GM12878 (cell line): ENCODE measurements around the gene ZNF296. TPM values are rescaled to one million over a fixed set of nuclear protein-coding genes. Genes with fewer than 3 reads are reported as not detected.
A peak's percentile ranks its signal among the peaks of the same experiment; 100 is the strongest.

ENCODE experiments used
- ATAC-seq: fragments of 200-7000 bp; cut with Tn5 transposase; 3 replicates; pipeline ENCODE4 v1.9.1; 2020; ENCODE audit warnings: mild to moderate bottlenecking, moderate library complexity
- BruUV-seq: library from RNA; stranded (reverse); fragments of 400-500 nt; replicated peaks from 2 replicates; lab custom pipeline; 2021; lab: Mats Ljungman, UMichigan
- CTCF ChIA-PET: fragments of 300-600 bp; sonication (Branson Sonifier 250); formaldehyde crosslinking; extraction: SDS; loops from one replicate; lab custom pipeline; 2021; ENCODE audit warnings: inconsistent platforms; lab: Yijun Ruan, JAX
- POLR2A ChIA-PET: fragments of 350-600 bp; formaldehyde crosslinking; extraction: SDS; loops from one replicate; lab custom pipeline; 2021; ENCODE audit warnings: inconsistent platforms; lab: Charles Lee
- RAD21 ChIA-PET: fragments of 300-600 bp; sonication (Branson Sonifier 250); formaldehyde crosslinking; loops from one replicate; lab custom pipeline; 2023; ENCODE audit warnings: antibody characterized with exemption; ENCODE audit not compliant: unreplicated experiment; lab: Charles Lee
- SMC1A ChIA-PET: fragments of 300-600 bp; sonication (Branson Sonifier 250); formaldehyde crosslinking; loops from one replicate; lab custom pipeline; 2023; ENCODE audit not compliant: unreplicated experiment, uncharacterized antibody; lab: Charles Lee
- DNase-seq: peaks from one replicate; pipeline ENCODE4 v3.0.0-alpha.2; 2011; ENCODE audit warnings: low read depth, low spot score
- FAIRE-seq: peaks from 3 replicates; lab custom pipeline; 2011; peaks lifted over from hg19 to GRCh38; lab: Jason Lieb, UNC
- H2AFZ ChIP-seq: 2 replicates; pipeline ENCODE4 v1.6.0; 2011; ENCODE audit warnings: low read depth, low read length, control low read depth; ENCODE audit not compliant: control insufficient read depth
- H3K27ac ChIP-seq: 2 replicates; pipeline ENCODE4 v1.5.1; 2011; ENCODE audit warnings: control low read depth; ENCODE audit not compliant: control insufficient read depth, insufficient read depth
- H3K27me3 ChIP-seq, 2 experiments: replicated peaks in 1 of 2; 2 replicates each; pipeline versions ENCODE4 v1.6.0 to v1.6.1; 2011; ENCODE audit warnings: low read length in 1 of 2; ENCODE audit not compliant: control insufficient read depth in 2 of 2, insufficient read depth in 2 of 2
- H3K36me3 ChIP-seq, 2 experiments: 2 replicates each; pipeline ENCODE4 v1.5.1; 2011; ENCODE audit warnings: low read length in 1 of 2; ENCODE audit not compliant: control insufficient read depth in 2 of 2, insufficient read depth in 2 of 2
- H3K4me1 ChIP-seq: 2 replicates; pipeline ENCODE4 v1.6.1; 2011; ENCODE audit warnings: mild to moderate bottlenecking, low read length, moderate library complexity, mixed read lengths; ENCODE audit not compliant: control insufficient read depth, insufficient read depth
- H3K4me2 ChIP-seq: 2 replicates; pipeline ENCODE4 v1.6.0; 2011; ENCODE audit warnings: control low read depth; ENCODE audit not compliant: control insufficient read depth, insufficient read depth
- H3K4me3 ChIP-seq: fragments of 200-600 bp; sonication (generic); 2 replicates; pipeline ENCODE4 v1.5.1; 2016
- H3K79me2 ChIP-seq: 2 replicates; pipeline ENCODE4 v1.6.0; 2011; ENCODE audit warnings: low read length; ENCODE audit not compliant: control insufficient read depth, insufficient read depth
- H3K9ac ChIP-seq: 2 replicates; pipeline ENCODE4 v1.8.0; 2011; ENCODE audit warnings: low read length, control low read depth, mixed read lengths; ENCODE audit not compliant: control insufficient read depth, insufficient read depth
- H3K9me3 ChIP-seq: replicated peaks from 3 replicates; pipeline ENCODE4 v1.5.1; 2011; ENCODE audit warnings: mild to moderate bottlenecking, low read length; ENCODE audit not compliant: control insufficient read depth, insufficient read depth
- H4K20me1 ChIP-seq: 2 replicates; pipeline ENCODE4 v1.6.0; 2011; ENCODE audit not compliant: control insufficient read depth, insufficient read depth
- BRCA1 ChIP-seq: IDR thresholded peaks from 2 replicates; pipeline ENCODE4 v1.6.1; 2011; ENCODE audit warnings: low read depth, low read length, improper control_type of control experiment
- CBX5 ChIP-seq: sonication (generic); IDR thresholded peaks from 2 replicates; pipeline ENCODE4 v1.6.1; 2016; ENCODE audit warnings: low read depth, moderate library complexity, mild to moderate bottlenecking, inconsistent platforms
- E2F8 ChIP-seq: fragments of 450-650 bp; IDR thresholded peaks from 2 replicates; pipeline ENCODE4 v1.6.1; 2018; ENCODE audit warnings: mild to moderate bottlenecking, low read depth, moderate library complexity; ENCODE audit not compliant: partially characterized antibody
- HDAC2 ChIP-seq: fragments of 200-600 bp; sonication (generic); IDR thresholded peaks from 2 replicates; pipeline ENCODE4 v1.6.1; 2017
- IRF4 ChIP-seq: IDR thresholded peaks from 2 replicates; pipeline ENCODE4 v1.6.1; 2011; ENCODE audit warnings: low read depth, low read length
- MTA2 ChIP-seq: fragments of 450-650 bp; IDR thresholded peaks from 2 replicates; pipeline ENCODE4 v1.6.1; 2016; ENCODE audit warnings: low read depth, mild to moderate bottlenecking, moderate library complexity
- NBN ChIP-seq: fragments of 450-650 bp; IDR thresholded peaks from 2 replicates; pipeline ENCODE4 v1.6.1; 2016
- NFIC ChIP-seq: IDR thresholded peaks from 2 replicates; pipeline ENCODE4 v1.6.1; 2012; ENCODE audit warnings: low read depth, mild to moderate bottlenecking, inconsistent platforms, low read length, moderate library complexity
- RAD51 ChIP-seq: fragments of 450-650 bp; IDR thresholded peaks from 2 replicates; pipeline ENCODE4 v1.6.1; 2016; ENCODE audit warnings: moderate library complexity, mild to moderate bottlenecking, inconsistent platforms
- RELB ChIP-seq: fragments of 450-650 bp; IDR thresholded peaks from 2 replicates; pipeline ENCODE4 v1.6.1; 2017; ENCODE audit warnings: low read depth, mild to moderate bottlenecking, moderate library complexity
- SUZ12 ChIP-seq: fragments of 200-600 bp; sonication (generic); IDR thresholded peaks from one replicate; pipeline ENCODE4 v1.6.1; 2018; ENCODE audit warnings: antibody characterized with exemption, mild to moderate bottlenecking; ENCODE audit not compliant: unreplicated experiment
- ZNF217 ChIP-seq: fragments of 450-650 bp; IDR thresholded peaks from 2 replicates; pipeline ENCODE4 v1.6.1; 2017; ENCODE audit warnings: antibody characterized with exemption, mild to moderate bottlenecking
- ZNF592 ChIP-seq: fragments of 450-650 bp; IDR thresholded peaks from 2 replicates; pipeline ENCODE4 v1.6.1; 2017; ENCODE audit warnings: mild to moderate bottlenecking, moderate library complexity
- WGBS: methylation state at CpG from one replicate; pipeline ENCODE4 v1.1.6; 2016; ENCODE audit warnings: low lambda C conversion rate; ENCODE audit not compliant: insufficient replicate concordance, insufficient coverage; ENCODE audit errors: missing lambda C conversion rate; 5-methylcytosine and 5-hydroxymethylcytosine counted together
- in situ Hi-C: fragments of 300-500 bp; cut with MboI; formaldehyde crosslinking; loops from 9 replicates; pipeline ENCODE4 v1.14.3; 2018; ENCODE audit warnings: mixed read lengths
- intact Hi-C: fragments of 100-400 bp; cut with micrococcal nuclease; formaldehyde crosslinking; loops from one replicate; pipeline ENCODE4 v1.14.2; 2022; ENCODE audit not compliant: unreplicated experiment
- polyA plus RNA-seq, 11 experiments: library from polyadenylated mRNA; depleted of rRNA in 4 of 11; unstranded in 6 of 11; stranded (reverse) in 5 of 11; fragments of >200 nt; fragmentation: Nextera tagmentation in 4 of 11; fragmentation: Illumina TruSeq in 1 of 11; extraction: Ambion mirVana in 4 of 11; extraction: Trizol in 1 of 11; gene quantifications; 1 replicate in 1 of 11; 2 replicates in 10 of 11; pipeline versions ENCODE4 v1.2.1 to v1.2.3, GENCODE V29; 2011 to 2016; ENCODE audit warnings: inconsistent platforms in 2 of 11, missing spikeins in 2 of 11, low read depth in 1 of 11
- total RNA-seq, 4 experiments: library from RNA; depleted of rRNA in 3 of 4; stranded (reverse); fragments of >200 nt in 3 of 4; fragmentation: Illumina TruSeq in 1 of 4; extraction: Trizol in 1 of 4; gene quantifications; 2 replicates each; pipeline versions ENCODE4 v1.2.1 to v1.2.3, GENCODE V29; 2013 to 2021

Gene ZNF296
- total and polyA plus RNA-seq, 10 of the 15 experiments (the other 5 are each of a cell fraction or from before 2014, with no cell fraction given) = 0.44 to 23.6 (median 3.5) TPM; not detected in 1

- SMC1A ChIA-PET = interaction anchor here (0.7 to 2.5 kb wide), 7 partner anchors 8 to 200 kb away, joined by 3 to 12 read pairs (median 5); partner anchors contain the start of genes CLASRP and RELB
- H2AFZ ChIP-seq = no peak overlapping the region
- H3K79me2 ChIP-seq = peaks cover 54% of the 10 kb centered on the region
- H3K4me1 ChIP-seq = peaks cover 36% of the 10 kb centered on the region
- peak overlapping the region; percentile 86 for H3K4me2 ChIP-seq
- peak; percentile 93 for ATAC-seq
- H3K27ac ChIP-seq = peak overlapping the region; percentile 67
- peak; percentile 52 for FAIRE-seq
- WGBS = under 1% methylated on average over 7 of the region's 7 CpGs
- H4K20me1 ChIP-seq = no peaks in the 10 kb centered on the region
- H3K9ac ChIP-seq = peak overlapping the region; percentile 50
- H3K27me3 ChIP-seq = no peaks in the 10 kb centered on the region
- peaks cover 12 to 33% of the 10 kb centered on the region in 2 experiments; a peak in 3 of 4 replicates for H3K36me3 ChIP-seq
- RAD21 ChIA-PET = interaction anchor here (0.8 to 1.7 kb wide), 10 partner anchors 9 to 140 kb away, joined by 3 to 14 read pairs (median 4); partner anchors contain the start of genes BLOC1S3, CLASRP, RELB and TRAPPC6A
- H3K9me3 ChIP-seq = no peaks in the 10 kb centered on the region
- POLR2A ChIA-PET = interaction anchor here (0.5 to 1.7 kb wide), 5 partner anchors 28 to 1742 kb away, joined by 3 to 4 read pairs (median 4); no protein-coding TSS in a partner anchor
- intact Hi-C loops = no loop called here
- in situ Hi-C loops = no loop called here
- TSS peak; percentile 3 for BruUV-seq
- CTCF ChIA-PET = interaction anchor here (0.7 to 2.9 kb wide), 10 partner anchors 13 to 94 kb away, joined by 3 to 16 read pairs (median 3); no protein-coding TSS in a partner anchor
- peak; percentile 34 for DNase-seq
- peak overlapping the region; percentile 48 for H3K4me3 ChIP-seq
- peak; percentile 97 for TF ChIP-seq NBN
- TF ChIP-seq HDAC2 = 0 out of 2 replicates have a peak, but pooled peaks have one; percentile 74
- 0 out of 2 replicates have a peak, but pooled peaks have one; percentile 17 for TF ChIP-seq RAD51
- no peak for TF ChIP-seq ZNF217
- TF ChIP-seq MTA2 = peak; percentile 39; the same call in 1 of the 2 replicates
- TF ChIP-seq SUZ12 = no peak
- no peak for TF ChIP-seq ZNF592
- no peak for TF ChIP-seq BRCA1
- TF ChIP-seq IRF4 = no peak
- TF ChIP-seq RELB = peak; percentile 76
- TF ChIP-seq E2F8 = peak; percentile 76
- no peak for TF ChIP-seq CBX5
- peak; percentile 40; the same call in 1 of the 2 replicates for TF ChIP-seq NFIC
Observed at GRCh38 chr19:45047188-45047797, 29.0 kb downstream of the ZNF296 start.
